ENCODE data around the gene SCART1. TPM values are rescaled to one million over a fixed set of nuclear protein-coding genes. Genes with fewer than 3 reads are reported as not detected.

SCART1 gene
- total RNA-seq, 1 donor from 2014 or later, result 1.5 TPM

- Histone ChIP-seq H3K27ac (no peak overlapping the region), H3K27me3 (no peaks in the 10 kb centered on the region), H3K36me3 (no peaks in the 10 kb centered on the region), H3K4me3 (no peak overlapping the region), H3K9me3 (no peaks in the 10 kb centered on the region), H3K4me1 (no peaks in the 10 kb centered on the region)
- DNase-seq (ENCODE audit: extremely low spot score in 2 of 2), result peak in 1 of 2 donors; percentile 60
- TF ChIP-seq CTCF (IDR thresholded peaks at IDR 0.05), result no peak
- TF ChIP-seq POLR2AphosphoS5 (IDR thresholded peaks at IDR 0.05; ENCODE audit: insufficient read depth in 1 of 2, low read depth in 1 of 2), result no peak
- no peak for TF ChIP-seq POLR2A (IDR thresholded peaks at IDR 0.05)
- intact Hi-C loops (cut with DNase I), result no loop called here
Observed at GRCh38 chr10:133458021-133458709, 4.4 kb downstream of the SCART1 start.

- TF ChIP-seq POLR2A (IDR thresholded peaks at IDR 0.05), result no peak
- no peak for TF ChIP-seq POLR2AphosphoS5 (IDR thresholded peaks at IDR 0.05; ENCODE audit: insufficient read depth in 1 of 2, low read depth in 1 of 2)
- no peak for TF ChIP-seq CTCF (IDR thresholded peaks at IDR 0.05)
- intact Hi-C loops (cut with DNase I), result no loop called here
- Histone ChIP-seq H3K27ac (no peak overlapping the region), H3K4me3 (no peak overlapping the region), H3K9me3 (no peaks in the 10 kb centered on the region), H3K4me1 (no peaks in the 10 kb centered on the region), H3K27me3 (no peaks in the 10 kb centered on the region), H3K36me3 (no peaks in the 10 kb centered on the region)
- DNase-seq (ENCODE audit: extremely low spot score in 2 of 2), result peak in 1 of 2 donors; percentile 34
Observed at GRCh38 chr10:133458710-133459453, 5.1 kb downstream of the SCART1 start.

GRCh38 chr10:133459454-133460207, 5.9 kb downstream of the SCART1 start:
- TF ChIP-seq POLR2A (IDR thresholded peaks at IDR 0.05), result no peak
- no peak for TF ChIP-seq CTCF (IDR thresholded peaks at IDR 0.05)
- no peak for TF ChIP-seq POLR2AphosphoS5 (IDR thresholded peaks at IDR 0.05; ENCODE audit: insufficient read depth in 1 of 2, low read depth in 1 of 2)
- Histone ChIP-seq H3K4me3 (no peak overlapping the region), H3K4me1 (no peaks in the 10 kb centered on the region), H3K36me3 (no peaks in the 10 kb centered on the region), H3K27me3 (no peaks in the 10 kb centered on the region), H3K27ac (no peak overlapping the region), H3K9me3 (no peaks in the 10 kb centered on the region)
- intact Hi-C loops (cut with DNase I), result no loop called here
- peak; percentile 61 to 69 for DNase-seq (ENCODE audit: extremely low spot score in 2 of 2)

GRCh38 chr10:133460208-133460769, 6.5 kb downstream of the SCART1 start:
- TF ChIP-seq POLR2A (IDR thresholded peaks at IDR 0.05) (no peak), POLR2AphosphoS5 (IDR thresholded peaks at IDR 0.05; ENCODE audit: insufficient read depth in 1 of 2, low read depth in 1 of 2) (no peak), CTCF (IDR thresholded peaks at IDR 0.05) (no peak)
- Histone ChIP-seq H3K9me3 (no peaks in the 10 kb centered on the region), H3K27ac (no peak overlapping the region), H3K4me1 (no peaks in the 10 kb centered on the region), H3K36me3 (no peaks in the 10 kb centered on the region), H3K4me3 (no peak overlapping the region), H3K27me3 (no peaks in the 10 kb centered on the region)
- peak in 1 of 2 donors; percentile 46 for DNase-seq (ENCODE audit: extremely low spot score in 2 of 2)
- intact Hi-C loops (cut with DNase I), result no loop called here

Data from vagina (tissue), 2 donors.